GM18520 (cell line): ENCODE data around the gene PIGV.
A peak's percentile ranks its signal among the peaks of the same experiment; 100 is the strongest.
"Not testable (repeated sequence)": the region's sequence is repeated elsewhere in the genome, so short reads cannot be mapped to it uniquely, and the experiment has no call there.

ENCODE experiments used
- ATAC-seq: cut with Tn5 transposase; IDR thresholded peaks from one replicate; pipeline ENCODE4 v1.9.1; 2021; ENCODE audit not compliant: unreplicated experiment

PIGV gene

GRCh38 chr1:26831546-26832248, 43.9 kb downstream of the PIGV start:
- no peak for ATAC-seq

GRCh38 chr1:26832249-26832960, 44.7 kb downstream of the PIGV start:
- no peak for ATAC-seq

GRCh38 chr1:26833432-26834405, 46.0 kb downstream of the PIGV start:
- peak; percentile 65 for ATAC-seq

- not testable (repeated sequence) for ATAC-seq
These were observed 49.9 kb downstream of the PIGV start for GRCh38 chr1:26837665-26838064.

GRCh38 chr1:26838474-26839338, 51.0 kb downstream of the PIGV start:
- peak; percentile 81 for ATAC-seq

GRCh38 chr1:26839339-26839722, 51.6 kb downstream of the PIGV start:
- no peak for ATAC-seq

GRCh38 chr1:26839779-26840178, 52.0 kb downstream of the PIGV start:
- ATAC-seq = no peak

GRCh38 chr1:26844424-26845196, 56.9 kb downstream of the PIGV start:
- no peak for ATAC-seq

GRCh38 chr1:26847826-26848225, 60.1 kb downstream of the PIGV start:
- ATAC-seq = not testable (repeated sequence)
